HG02610 (cell line): Measurements from ENCODE around the gene PSMC6.
"Not testable (repeated sequence)": the region's sequence is repeated elsewhere in the genome, so short reads cannot be mapped to it uniquely, and the experiment has no call there.

ENCODE experiments used
- ATAC-seq: cut with Tn5 transposase; IDR thresholded peaks from one replicate; pipeline ENCODE4 v1.9.1; 2021; ENCODE audit warnings: mild to moderate bottlenecking, moderate library complexity; ENCODE audit not compliant: unreplicated experiment

The PSMC6 gene

GRCh38 chr14:52716155-52716554, 9.2 kb downstream of the PSMC6 start:
- no peak for ATAC-seq

DNA sequence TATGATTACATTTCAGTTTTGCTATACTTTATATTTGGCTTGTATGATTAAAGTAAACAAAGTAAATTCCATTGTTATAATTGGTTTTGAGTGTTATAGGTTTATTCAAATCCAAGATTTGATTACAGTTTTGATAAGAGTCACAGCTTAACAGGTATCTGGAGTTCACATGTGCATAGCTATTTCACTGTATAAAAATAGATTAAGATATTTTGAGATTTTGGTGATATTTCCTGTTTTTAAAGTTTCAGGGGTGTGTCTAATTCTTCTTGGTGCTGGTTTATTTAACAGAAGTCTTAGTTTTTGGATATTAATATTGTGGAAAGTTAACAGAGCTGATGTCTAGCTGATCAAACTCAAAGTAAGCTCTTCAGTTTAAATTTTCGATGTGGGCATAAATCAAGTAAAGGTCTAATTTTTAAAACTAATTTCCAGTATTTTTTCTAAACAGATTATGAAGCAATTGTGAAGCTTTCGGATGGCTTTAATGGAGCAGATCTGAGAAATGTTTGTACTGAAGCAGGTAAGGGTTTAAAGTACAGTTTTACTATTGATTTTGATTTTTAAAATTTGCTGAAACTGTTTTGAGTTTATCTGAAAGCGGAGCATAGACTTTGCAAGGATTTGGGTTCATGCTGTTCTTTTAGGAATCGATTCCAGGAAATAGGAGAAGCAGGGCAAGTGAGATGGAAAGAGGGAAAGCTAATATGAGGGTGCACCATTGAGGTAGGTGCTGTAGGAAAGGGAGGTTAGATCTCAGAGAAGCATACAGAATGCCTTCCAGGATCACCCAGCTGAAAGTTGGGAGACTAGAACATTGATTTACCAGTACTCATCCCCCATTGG, 16.7 kb downstream of the PSMC6 start:
- ATAC-seq, result no peak

- ATAC-seq, result no peak
These were observed 17.3 kb downstream of the PSMC6 start for GRCh38 chr14:52724360-52724644.

GRCh38 chr14:52727509-52727908, 20.5 kb downstream of the PSMC6 start:
- not testable (repeated sequence) for ATAC-seq

GRCh38 chr14:52729035-52729434, 22.0 kb downstream of the PSMC6 start:
- not testable (repeated sequence) for ATAC-seq

- ATAC-seq, result no peak
These were observed 22.6 kb downstream of the PSMC6 start for GRCh38 chr14:52729585-52729924.

DNA sequence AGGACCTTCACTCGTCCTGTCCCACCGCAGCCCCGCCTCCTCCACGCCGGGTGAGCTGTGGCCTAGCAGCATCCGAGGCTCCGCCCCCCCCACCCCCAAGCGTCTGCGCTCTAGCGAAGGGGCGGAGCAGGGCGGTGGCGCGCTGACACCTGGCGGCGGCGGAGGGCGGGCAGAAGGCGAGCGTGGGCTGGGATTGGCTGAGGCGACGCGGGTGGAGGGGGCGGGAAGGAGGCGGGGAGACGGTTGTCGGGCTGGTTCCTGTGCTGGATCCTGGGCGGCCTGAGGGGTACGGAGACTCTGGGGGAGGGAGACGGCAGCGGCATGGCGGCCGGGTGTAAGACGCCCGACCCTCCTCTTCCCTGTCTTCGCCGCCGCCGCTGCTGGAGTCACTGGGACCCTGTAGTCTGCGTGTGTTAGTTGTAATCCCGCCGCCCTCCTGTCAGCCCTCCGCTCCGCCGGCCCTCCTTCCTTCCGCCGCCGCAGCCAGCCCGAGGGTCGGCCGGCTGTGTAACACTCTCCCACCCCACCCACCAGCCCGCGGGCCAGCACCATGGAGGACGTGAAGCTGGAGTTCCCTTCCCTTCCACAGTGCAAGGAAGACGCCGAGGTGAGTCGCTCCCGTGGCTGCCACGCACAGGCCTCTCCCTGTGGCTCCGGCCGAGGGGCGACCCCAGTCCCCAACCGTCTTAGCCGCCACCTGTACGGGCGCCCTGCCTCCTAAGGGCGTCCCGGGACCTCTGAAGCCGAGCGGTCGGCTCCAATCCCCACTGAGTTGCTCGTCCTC, 23.1 kb downstream of the PSMC6 start, which contains the start of gene STYX:
STYX (plus strand) TSS at position 242 of the 784 bp plus-strand sequence; CDS start at position 551, 309 bp downstream.
- peak; percentile 93 for ATAC-seq

GRCh38 chr14:52730709-52731111, 23.7 kb downstream of the PSMC6 start:
- no peak for ATAC-seq

DNA sequence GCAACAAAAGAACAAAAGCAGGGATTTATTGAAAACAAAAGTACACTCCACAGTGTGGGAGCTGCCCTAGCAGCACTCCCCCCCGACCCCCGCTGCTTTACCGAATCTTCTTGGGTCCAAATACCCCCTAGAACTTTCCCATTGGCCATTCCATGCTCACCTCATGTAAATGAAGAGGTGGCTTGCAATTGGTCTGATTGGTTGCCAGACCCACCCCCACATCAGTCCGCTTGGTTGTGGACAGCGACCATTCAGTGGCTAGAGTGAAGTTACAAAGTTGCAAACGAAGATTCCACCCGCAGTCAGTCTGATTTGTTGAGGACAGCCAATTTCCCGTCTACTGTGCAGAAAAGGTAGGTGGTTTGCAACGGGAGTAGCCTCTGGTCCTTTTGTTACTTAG, 26.8 kb downstream of the PSMC6 start:
- no peak for ATAC-seq

DNA sequence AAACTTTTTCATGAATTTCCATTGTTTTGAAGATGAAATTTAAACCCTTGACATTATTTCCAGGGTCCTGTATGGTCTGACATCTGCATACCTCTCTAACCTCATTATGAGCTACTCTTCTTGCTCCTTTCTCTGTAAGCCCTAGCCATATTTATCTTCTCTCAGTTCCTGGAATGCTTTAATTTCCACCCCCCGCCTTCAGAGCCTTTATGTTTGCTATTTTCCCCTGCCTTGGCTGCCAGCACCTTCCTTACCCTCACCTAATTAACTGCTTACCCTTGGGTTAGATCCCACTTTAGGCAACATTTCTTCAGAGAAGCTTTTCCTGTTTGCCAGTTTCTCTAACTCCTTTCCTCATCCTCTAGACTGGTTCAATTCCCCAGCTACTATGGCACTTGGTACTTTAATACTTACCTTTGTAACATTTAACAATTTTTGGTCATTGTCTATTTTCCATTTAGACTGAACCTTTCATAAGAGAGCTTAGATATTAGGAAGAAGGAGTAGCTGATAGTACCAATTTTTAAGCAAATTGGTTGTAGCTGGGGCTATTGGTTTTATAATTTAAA, 29.0 kb downstream of the PSMC6 start:
- ATAC-seq, result no peak

- no peak for ATAC-seq
These were observed 31.4 kb downstream of the PSMC6 start for GRCh38 chr14:52738409-52738808.

DNA sequence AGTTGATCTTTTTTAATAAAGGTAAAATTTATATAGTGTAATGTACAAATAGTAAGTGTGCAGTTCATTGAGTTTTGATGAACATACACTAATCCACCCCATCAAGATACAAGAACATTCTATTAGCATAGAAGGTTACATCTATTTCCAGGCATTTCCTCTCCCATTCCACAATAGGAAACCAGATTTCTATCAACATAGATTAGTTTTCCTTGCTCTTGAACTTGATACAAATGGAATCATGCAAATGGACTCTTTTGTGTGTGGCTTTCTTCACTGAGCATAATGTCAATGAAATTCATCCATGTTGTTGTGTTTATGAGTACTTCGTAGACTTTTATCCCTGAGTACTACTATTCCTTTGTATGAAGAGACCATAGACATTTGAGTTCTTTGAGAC, 33.8 kb downstream of the PSMC6 start:
- no peak for ATAC-seq

DNA sequence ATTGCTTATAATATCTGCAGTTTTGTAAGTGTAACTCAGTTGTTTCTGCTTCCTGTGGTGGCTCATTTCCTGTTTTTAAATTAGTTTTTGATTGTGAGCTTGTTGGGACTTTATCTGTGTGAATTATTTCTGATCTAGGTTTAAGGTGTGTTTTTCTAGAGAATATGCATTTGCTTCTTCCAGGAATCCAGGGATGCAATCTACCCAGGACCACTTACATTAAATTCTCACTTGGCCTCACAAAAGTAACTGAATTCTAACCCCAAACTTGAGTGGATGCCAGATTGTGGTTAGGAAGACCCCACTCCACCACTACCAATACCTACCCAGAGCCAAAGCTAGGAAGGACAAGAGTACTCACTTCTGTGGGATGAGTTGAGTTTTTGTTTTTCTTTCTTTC, 34.9 kb downstream of the PSMC6 start:
- ATAC-seq, result peak; percentile 21

GRCh38 chr14:52748647-52749292, 41.8 kb downstream of the PSMC6 start:
- no peak for ATAC-seq

DNA sequence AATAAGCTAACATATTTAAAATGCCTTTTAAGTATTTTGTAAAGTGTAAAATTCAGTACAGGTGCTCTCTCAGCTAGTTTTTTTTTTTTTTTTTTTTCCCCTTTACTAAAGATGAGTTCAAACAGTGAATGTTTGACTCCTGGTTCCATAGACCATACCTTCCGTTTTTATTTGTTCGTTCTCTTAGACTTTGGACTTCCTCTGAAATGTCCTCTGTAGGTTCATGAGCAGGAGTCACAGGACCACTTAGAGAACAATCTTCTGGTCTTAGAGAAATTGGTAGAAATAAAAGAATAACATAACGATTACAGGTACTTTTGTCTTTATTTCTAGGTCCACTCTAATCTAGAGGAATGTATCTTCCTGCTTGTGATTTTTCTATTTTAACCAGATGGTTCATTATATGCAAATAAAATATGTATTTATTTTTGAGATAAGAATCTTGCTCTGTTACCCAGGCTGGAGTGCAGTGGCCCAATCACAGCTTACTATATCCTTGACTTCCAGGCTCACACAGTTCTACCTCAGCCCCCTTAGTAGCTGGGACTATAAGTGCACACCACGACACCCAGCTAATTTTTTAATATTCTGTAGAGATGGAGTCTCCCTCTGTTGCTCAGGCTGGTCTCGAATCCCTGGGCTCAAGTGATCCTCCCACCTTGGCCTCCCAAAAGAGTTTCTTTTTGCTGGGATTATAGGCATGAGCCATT, 48.8 kb downstream of the PSMC6 start:
- no peak for ATAC-seq

- no peak for ATAC-seq
These were observed 52.1 kb downstream of the PSMC6 start for GRCh38 chr14:52759145-52759544.

- ATAC-seq, result not testable (repeated sequence)
These were observed 55.9 kb downstream of the PSMC6 start for GRCh38 chr14:52762923-52763322.

- no peak for ATAC-seq
These were observed 60.2 kb downstream of the PSMC6 start for GRCh38 chr14:52767058-52767833.

DNA sequence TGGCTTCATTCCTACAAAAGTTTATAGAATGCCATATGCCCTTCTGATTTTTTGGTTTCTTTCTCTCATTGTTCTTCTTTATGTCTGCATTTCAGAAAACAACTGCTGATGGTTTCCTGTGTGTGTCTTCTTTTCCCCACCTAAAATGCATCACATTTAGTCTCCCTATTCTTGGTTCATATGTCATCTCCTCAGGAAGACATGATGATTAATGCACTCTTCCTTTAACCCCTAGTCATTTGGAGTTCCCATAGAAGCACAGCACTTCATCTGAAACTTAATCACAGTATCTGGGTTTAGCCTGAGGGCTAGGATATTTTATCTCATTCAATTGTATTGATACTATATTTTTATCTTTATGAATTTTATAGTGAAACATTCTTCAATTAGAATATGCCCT, 62.9 kb downstream of the PSMC6 start:
- no peak for ATAC-seq

DNA sequence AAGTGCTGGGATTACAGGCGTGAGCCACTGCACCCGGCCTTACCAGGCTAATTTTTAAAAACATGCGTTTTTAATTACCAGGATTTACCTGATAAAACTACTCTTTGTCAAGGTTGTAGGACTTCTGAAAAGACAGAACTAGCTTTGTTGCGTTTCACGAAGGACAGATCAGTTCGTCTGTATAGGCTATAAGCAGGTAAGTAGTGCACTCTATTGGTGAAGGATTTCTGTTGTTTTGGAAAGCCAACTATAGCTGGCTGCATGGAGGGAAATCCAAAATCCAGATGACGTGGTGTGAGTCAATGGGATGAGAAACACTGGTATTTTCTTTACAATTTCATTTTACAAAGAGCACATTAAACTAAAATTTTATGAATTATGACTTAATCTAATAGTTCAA, 69.8 kb downstream of the PSMC6 start:
- ATAC-seq, result no peak
